ENCODE measurements around the gene FAM120B.
"Not testable (repeated sequence)": the region's sequence is repeated elsewhere in the genome, so short reads cannot be mapped to it uniquely, and the experiment has no call there.

FAM120B gene, protein sequence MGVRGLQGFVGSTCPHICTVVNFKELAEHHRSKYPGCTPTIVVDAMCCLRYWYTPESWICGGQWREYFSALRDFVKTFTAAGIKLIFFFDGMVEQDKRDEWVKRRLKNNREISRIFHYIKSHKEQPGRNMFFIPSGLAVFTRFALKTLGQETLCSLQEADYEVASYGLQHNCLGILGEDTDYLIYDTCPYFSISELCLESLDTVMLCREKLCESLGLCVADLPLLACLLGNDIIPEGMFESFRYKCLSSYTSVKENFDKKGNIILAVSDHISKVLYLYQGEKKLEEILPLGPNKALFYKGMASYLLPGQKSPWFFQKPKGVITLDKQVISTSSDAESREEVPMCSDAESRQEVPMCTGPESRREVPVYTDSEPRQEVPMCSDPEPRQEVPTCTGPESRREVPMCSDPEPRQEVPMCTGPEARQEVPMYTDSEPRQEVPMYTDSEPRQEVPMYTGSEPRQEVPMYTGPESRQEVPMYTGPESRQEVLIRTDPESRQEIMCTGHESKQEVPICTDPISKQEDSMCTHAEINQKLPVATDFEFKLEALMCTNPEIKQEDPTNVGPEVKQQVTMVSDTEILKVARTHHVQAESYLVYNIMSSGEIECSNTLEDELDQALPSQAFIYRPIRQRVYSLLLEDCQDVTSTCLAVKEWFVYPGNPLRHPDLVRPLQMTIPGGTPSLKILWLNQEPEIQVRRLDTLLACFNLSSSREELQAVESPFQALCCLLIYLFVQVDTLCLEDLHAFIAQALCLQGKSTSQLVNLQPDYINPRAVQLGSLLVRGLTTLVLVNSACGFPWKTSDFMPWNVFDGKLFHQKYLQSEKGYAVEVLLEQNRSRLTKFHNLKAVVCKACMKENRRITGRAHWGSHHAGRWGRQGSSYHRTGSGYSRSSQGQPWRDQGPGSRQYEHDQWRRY

DNA sequence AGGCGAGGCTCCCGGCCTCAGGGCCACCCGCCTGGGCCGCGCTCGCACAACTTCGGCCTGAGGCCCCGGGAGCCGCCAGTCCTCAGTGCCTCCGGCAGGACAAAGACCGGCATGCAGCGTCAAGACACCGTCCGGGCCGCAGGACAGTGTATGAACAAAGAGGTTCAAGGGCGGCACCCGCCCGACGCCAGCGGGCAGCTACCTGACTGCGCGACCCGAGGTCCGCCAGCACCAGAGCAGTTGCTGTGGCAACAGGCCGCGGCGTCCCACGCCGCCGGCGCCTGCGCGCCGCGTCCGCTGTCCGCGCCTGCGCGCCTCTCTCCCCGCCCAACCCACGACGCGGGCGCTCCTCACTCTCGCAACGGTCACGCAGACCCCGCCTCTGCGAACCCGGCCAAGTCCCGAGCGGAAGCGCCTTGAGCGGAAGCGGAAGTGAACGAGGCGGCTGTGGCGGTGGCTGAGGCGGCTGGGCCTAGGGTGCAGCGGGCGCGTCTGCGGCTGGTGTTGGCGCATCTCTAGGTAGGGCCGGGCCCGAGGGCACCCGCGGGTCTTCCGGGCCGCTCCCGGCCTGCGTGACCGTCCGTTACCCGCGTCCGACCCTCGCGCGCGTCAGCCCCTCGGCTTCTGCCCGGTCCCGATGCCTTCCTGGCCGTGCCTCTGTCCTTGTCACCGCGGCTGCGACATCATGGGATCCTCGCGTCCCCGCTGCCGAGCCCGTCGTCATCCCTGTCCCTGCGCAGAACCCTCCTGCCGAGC, at the start of gene FAM120B:
TSS of gene FAM120B (plus strand) at position 435 of the 756 bp plus-strand sequence. CDS start 10,633 bp downstream, outside the sequence.
- peak; percentile 95 for DNase-seq

DNA sequence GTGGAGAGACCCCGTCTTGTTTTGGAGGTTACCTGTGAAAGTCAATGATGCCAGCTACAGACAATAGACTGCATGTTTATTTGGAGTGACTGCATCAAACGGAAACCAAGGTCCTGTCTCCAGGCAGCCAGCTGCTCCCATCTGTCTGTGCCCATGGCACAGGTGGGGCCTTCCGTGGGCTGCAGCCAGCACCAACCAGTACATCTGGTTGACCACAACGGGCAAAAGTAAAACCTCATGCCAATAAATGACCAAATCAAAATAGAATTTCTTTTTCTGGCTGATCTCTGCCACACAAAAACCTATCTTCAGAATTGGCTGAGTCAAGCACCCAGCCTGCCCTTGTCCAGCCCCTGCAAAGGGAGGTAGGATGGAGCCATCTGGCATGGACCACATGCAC, 49.2 kb upstream of the FAM120B start:
- DNase-seq = no peak

GRCh38 chr6:170258407-170258806, 48.2 kb upstream of the FAM120B start:
- DNase-seq = no peak

DNA sequence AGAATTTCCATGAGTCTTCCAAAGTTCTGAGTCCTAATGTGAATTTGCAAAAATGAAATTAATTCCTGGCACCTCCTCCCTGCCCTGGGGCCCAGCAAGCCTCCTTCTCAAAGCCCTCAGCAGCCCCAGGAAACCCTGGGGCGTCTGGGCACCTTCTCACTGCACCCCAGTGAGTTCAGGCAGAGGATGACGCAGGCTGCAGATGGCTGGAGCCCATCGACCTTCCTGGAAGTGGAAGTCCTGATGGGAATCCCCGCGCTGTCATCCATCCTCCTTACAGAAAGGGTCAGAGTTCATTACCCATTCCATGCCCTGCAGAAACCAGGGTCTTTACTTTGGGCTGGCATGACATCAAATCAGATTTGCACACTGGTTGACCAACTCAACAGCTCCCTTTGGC, 47.3 kb upstream of the FAM120B start:
- no peak for DNase-seq

GRCh38 chr6:170260686-170261085, 45.9 kb upstream of the FAM120B start:
- no peak for DNase-seq

DNA sequence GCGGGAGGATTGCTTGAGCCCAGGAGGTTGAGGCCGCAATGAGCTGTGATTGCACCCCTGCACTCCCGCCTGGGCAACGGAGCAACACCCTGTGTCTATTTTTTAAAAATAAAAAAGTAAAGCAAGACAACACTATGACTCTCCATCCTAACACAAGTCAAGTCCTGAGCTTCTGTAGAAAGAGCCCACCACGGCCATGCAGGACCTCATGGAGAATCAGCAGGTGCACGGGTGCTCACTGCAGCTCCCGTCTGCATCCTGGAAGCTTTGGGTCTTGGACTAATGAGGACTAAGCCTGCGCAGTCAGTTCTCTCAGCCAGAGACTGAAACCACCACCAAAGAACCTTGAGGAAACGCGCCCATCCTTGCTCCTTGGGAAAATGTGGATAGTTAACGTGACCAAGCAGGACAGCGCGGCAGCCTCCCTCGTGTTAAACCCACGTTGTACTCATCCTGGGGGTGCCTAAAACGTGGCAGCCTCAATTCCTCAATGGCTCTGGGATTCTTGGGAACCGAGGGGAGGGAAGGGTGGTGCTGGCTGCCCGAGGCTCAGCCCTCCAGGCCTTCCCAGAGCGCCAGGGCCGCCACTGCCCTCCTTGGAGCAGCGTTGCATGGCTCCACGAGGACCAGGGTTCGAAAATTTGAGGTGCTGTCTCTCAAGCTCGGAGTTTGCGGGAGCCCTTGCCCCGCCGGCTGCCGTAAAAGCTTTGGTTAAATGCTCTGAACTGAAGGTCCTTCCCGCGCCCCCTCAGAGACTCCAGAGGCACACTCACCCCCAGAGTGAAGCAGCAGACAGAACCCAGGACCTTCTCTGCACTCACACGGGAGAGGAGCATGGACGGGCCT, 44.7 kb upstream of the FAM120B start:
- DNase-seq = no peak

GRCh38 chr6:170262489-170263088, 44.0 kb upstream of the FAM120B start:
- no peak for DNase-seq

DNA sequence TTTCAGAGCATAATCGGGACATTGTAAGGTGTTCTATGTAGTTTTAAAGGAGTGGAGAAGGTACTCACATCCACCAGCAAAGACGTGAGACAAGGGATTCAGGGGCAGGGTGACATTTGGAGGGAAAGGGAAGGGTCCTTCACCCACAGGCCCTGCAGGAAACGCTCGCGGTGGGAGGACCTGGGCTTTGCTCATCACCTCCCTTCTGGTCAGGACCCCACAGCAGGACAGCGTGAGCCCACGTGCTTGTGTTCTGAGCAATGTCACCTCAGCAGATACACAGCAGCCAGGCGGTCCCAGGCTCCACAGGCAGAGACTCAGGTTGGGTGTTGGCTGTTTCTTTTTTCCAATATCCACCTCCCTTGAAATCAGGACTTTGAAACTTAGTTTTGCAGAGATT, 43.1 kb upstream of the FAM120B start:
- DNase-seq = no peak

GRCh38 chr6:170264086-170264485, 42.5 kb upstream of the FAM120B start:
- DNase-seq = no peak

- not testable (repeated sequence) for DNase-seq
Measured at GRCh38 chr6:170264644-170265043, 41.9 kb upstream of the FAM120B start.

- no peak for DNase-seq
Measured at GRCh38 chr6:170265655-170266054, 40.9 kb upstream of the FAM120B start.

DNA sequence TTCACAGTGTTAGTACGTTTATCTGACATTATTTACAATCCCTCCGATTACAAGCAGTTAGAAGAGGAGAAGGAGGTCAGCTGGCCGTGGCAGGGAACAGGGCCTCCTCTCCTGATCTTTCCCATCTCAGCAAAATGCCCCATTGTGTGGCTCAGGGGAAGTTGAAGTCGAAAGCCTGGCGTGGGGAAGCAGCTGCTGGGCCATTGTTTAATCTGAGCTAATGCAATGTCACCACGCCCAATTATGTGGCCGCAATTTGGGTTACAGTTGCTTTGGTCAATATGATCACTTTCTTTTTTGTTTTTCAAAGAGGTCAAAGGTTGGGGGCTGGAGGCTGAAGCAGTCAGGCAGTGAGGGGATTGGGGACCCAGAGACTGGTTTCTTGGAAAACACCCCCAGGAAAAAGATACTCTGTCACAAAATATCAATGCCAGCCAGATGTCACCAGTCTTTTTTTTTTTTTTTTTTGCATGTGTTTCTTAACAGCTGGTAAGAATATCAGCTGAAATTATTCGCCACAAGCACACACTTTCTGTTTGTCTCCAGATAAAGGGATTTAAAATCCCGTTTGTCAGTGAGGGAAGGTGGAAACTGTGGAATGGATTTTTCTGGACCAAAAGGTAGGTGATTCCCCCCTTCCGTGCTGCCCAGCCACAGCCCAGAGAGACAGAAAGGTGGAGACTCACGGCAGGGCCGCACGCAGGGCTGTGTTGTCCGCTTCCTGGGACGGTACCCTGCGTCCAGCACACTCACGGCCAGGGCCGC, 40.3 kb upstream of the FAM120B start:
- no peak for DNase-seq

DNA sequence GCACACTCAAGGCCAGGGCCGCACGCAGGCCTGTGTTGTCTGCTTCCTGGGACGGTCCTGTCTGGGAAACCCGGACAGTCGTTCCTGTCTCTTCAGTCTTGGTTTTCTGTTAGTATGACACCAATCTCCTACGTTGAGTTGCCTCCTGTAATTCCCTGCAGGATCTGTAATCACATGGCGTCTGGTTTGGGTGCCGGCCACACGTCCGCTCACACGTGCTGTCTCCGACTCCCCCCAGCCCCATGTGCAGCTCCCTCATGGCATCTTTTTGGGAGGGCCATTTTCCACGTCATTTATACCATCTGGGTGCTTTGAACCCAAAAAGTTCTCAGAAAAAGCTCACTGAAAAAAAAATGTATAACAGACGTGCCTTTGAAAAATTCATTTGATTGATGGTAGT, 38.9 kb upstream of the FAM120B start:
- no peak for DNase-seq

- DNase-seq = no peak
Measured at GRCh38 chr6:170268216-170269129, 38.1 kb upstream of the FAM120B start.

DNA sequence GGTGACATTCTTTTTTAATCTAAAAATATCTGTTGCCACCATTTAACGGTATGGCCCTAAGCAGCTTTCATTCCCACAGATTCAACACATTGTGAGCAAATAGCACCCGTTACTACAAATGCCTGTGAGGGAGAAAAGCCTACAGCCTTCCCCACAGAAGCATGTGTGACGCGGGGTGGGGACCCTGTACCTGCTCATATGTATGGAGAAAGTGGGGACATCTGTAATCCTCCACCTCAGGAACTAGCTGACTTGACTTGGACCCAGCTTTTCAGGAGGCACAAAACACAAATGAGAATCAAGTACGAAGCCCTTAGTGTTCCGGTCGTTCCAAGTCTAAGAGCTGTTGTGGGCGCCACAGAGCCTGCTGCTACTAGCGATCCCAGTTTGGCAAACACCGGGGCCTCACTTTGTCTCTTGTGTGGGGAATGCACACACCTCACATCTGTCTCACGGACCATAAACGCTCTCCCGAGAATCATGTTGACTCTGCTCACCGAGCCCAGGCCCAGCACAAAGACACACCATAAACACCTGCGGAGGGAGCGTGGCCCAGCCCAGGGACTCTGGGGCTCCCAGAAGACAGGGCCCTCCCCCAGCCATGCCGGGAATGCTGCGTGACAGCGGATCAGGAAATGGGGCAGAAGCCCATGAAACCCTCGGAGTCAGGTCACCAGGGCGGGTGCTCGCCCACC, 37.3 kb upstream of the FAM120B start:
- no peak for DNase-seq

GRCh38 chr6:170269846-170270541, 36.6 kb upstream of the FAM120B start:
- no peak for DNase-seq

DNA sequence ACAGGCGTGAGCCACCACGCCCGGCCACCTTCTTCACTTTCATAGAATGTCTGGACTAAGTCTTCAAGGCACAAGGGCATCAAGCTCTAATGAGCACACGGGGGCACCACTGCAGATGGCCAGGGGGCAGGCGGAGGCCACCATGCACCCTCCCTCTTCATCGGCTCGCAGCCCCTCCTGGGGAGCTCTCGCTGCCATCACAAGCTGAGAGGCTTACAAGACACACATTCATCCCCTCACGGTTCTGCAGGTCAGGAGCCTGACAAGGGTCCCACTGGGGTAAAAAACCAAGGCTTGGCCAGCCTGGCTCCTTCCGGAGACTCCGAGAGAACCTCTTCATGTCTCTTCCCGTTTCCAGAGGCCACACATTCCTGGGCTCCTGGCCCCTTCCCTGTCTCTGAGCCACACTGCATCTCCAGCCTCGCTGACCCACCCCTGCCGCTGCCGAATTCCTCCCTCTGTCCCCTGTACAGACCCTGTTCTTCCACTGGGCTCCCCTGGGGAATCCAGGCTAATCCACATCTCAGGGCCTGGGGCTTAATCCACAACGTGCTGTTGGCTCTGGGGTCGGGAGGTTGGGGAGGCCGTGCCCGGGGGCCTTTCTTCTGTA, 35.5 kb upstream of the FAM120B start:
- no peak for DNase-seq

GRCh38 chr6:170271771-170272314, 34.7 kb upstream of the FAM120B start:
- DNase-seq = no peak
